ENCODE data around the gene ZNF195.
"Not testable (repeated sequence)": the region's sequence is repeated elsewhere in the genome, so short reads cannot be mapped to it uniquely, and the experiment has no call there.

Gene ZNF195

DNA sequence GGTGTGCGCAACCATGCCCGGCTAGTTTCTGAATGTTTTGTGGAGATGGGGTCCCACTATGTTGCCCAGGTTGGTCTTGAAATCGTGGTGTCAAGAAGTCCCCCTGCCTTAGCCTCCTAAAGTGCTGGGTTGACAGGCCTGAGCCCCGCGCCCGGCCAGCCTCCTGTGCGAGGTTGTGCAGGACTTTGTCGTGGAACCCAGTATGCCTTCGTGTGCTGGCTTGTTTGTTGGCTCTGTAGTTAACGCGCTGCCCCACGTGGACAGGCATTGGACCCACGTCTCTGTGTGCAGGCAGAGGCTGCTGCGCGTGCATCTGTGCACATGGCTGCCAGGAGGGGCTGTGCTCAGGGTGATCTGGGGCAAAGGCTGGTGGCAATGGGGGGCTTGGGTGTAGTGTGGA, 33.9 kb upstream of the ZNF195 start:
- H3K4me3 ChIP-seq, result no peak overlapping the region
- TF ChIP-seq POLR2AphosphoS5 (IDR thresholded peaks at IDR 0.05; ENCODE audit: borderline replicate concordance, low read depth, low read length), result no peak
- no peak for TF ChIP-seq FOXP2 (optimal IDR thresholded peaks at IDR 0.05; ENCODE audit: control extremely low read depth, extremely low read length, insufficient read depth)
- TF ChIP-seq EZH2 (IDR thresholded peaks at IDR 0.05), result no peak
- no peaks in the 10 kb centered on the region for H3K9me3 ChIP-seq (ENCODE audit: low read depth, low read length)

GRCh38 chr11:3408722-3409121, 29.8 kb upstream of the ZNF195 start:
- H3K4me3 ChIP-seq; H3K9me3 ChIP-seq (ENCODE audit: low read depth, low read length); H3K36me3 ChIP-seq (ENCODE audit: insufficient read depth, low read length); H3K27ac ChIP-seq; H3K9ac ChIP-seq (ENCODE audit: insufficient read length): not testable (repeated sequence)
- DNase-seq (ENCODE audit: low read depth, low spot score), result peak; percentile 37

More for the DNA sequence above, 33.9 kb upstream of the ZNF195 start:
- Histone ChIP-seq H3K9ac (ENCODE audit: insufficient read length) (no peak overlapping the region), H3K27ac (no peak overlapping the region), H3K36me3 (ENCODE audit: insufficient read depth, low read length) (no peaks in the 10 kb centered on the region)
- no peak for DNase-seq (ENCODE audit: low read depth, low spot score)

DNA sequence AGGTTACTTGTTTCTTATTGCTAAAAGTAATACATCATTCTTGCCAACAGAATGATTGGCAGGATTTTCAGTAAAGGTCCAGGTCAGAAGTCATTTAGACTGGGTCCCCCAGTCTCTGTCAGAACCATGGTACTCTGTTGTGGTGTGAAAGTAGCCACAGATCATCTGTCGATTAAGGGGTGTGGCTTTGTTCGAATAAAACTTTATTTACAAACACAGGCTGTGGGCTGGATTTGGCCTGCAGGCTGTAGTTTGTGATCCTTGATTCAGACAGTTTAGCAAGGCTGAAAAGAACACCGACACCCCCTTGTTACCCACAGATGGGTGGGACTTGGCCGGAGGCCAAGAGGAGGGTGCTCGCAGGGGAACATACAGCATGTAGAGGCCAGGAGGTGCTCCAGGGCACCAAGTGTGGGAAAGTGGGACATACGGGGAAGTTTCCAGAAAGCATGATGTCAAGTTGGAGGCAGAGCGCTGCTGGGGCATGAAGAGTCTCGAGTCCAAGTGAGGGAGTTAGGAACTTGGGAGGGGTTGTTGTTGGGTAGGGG, 29.2 kb upstream of the ZNF195 start:
- not testable (repeated sequence) for H3K36me3 ChIP-seq (ENCODE audit: insufficient read depth, low read length); DNase-seq (ENCODE audit: low read depth, low spot score); H3K9ac ChIP-seq (ENCODE audit: insufficient read length); H3K4me3 ChIP-seq; H3K9me3 ChIP-seq (ENCODE audit: low read depth, low read length); H3K27ac ChIP-seq

GRCh38 chr11:3406937-3407336, 28.0 kb upstream of the ZNF195 start:
- H3K9ac ChIP-seq (ENCODE audit: insufficient read length); H3K9me3 ChIP-seq (ENCODE audit: low read depth, low read length); H3K27ac ChIP-seq; H3K36me3 ChIP-seq (ENCODE audit: insufficient read depth, low read length); H3K4me3 ChIP-seq; DNase-seq (ENCODE audit: low read depth, low spot score): not testable (repeated sequence)

GRCh38 chr11:3406223-3406875, 27.4 kb upstream of the ZNF195 start:
- DNase-seq (ENCODE audit: low read depth, low spot score); H3K36me3 ChIP-seq (ENCODE audit: insufficient read depth, low read length); H3K9ac ChIP-seq (ENCODE audit: insufficient read length); H3K9me3 ChIP-seq (ENCODE audit: low read depth, low read length); H3K4me3 ChIP-seq; H3K27ac ChIP-seq: not testable (repeated sequence)

- not testable (repeated sequence) for H3K36me3 ChIP-seq (ENCODE audit: insufficient read depth, low read length); H3K9me3 ChIP-seq (ENCODE audit: low read depth, low read length); DNase-seq (ENCODE audit: low read depth, low spot score); H3K9ac ChIP-seq (ENCODE audit: insufficient read length); H3K4me3 ChIP-seq; H3K27ac ChIP-seq
Measured at GRCh38 chr11:3404076-3404925, 25.4 kb upstream of the ZNF195 start.

DNA sequence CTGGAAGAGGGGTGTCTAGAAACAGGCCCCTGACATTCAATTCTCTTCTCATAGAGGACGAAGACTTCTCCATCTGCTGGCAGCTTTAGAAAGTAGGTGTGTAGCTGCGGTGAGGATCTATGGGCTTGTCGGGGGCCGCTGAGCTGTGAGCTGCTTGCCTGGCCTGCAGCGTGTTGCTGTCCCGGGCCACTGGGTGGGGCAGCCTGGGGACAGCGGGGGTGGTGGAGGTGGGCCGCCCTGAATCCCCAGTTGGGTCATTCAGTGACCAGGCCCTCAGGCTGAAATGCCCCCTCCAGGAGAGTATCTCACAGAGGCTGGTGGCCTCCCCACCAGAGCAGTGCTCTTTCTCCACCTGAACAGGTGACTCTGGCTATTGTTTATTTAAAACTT, 23.9 kb upstream of the ZNF195 start:
- not testable (repeated sequence) for DNase-seq (ENCODE audit: low read depth, low spot score); H3K36me3 ChIP-seq (ENCODE audit: insufficient read depth, low read length); H3K4me3 ChIP-seq; H3K27ac ChIP-seq; H3K9me3 ChIP-seq (ENCODE audit: low read depth, low read length); H3K9ac ChIP-seq (ENCODE audit: insufficient read length)

DNA sequence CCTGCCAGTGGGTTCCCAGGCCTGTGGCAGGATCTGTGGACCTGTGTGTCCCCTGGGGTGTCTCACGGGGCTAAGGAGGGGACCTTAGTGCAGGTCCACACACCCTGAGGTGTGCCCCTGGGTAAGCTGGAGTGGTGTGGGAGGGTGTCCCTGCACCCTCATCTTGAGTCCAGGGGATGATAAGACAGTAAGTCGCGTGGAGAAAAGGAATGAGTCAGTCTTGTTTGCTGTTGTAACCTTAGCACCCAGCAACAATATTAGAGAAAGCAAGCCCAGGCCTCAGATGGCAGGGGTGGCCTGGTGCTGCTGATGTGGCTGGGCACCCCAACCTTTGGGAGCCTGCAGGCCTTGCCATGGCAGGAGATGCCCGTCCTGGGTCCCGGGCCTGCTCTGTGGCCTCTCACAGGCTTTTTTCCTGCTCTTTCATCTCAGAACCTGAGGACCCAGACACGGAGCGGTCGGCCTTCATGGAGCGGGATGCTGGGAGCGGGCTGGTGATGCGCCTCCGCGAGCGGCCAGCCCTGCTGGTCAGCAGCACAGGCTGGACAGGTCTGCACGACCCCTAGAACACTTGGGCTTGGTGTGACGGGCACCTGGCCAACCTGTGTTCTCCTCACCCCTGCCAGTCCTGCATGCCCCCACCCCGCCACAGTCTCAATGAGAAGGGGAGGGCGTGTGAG, 23.4 kb upstream of the ZNF195 start:
- not testable (repeated sequence) for H3K36me3 ChIP-seq (ENCODE audit: insufficient read depth, low read length); H3K9me3 ChIP-seq (ENCODE audit: low read depth, low read length); DNase-seq (ENCODE audit: low read depth, low spot score); H3K4me3 ChIP-seq; H3K27ac ChIP-seq; H3K9ac ChIP-seq (ENCODE audit: insufficient read length)

DNA sequence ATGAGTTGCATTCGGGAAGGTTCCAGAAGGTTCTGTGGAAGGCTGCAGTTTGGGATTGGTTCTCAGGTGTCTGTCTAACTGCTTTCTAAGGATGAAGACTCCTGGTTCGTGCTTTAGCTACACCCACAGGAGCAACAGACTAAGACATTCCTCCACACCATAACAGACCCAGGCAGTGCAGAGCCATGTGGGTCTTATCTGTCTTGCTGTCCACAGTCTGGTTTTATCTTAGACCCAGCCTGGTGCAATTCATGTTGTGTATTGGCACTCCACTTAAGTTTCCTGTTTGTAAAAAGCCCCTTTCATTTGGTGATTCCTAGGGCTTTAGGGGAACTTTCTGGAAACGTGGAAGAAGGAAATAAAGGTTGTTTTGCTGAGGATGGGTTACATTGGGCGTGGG, 22.1 kb upstream of the ZNF195 start:
- H3K9me3 ChIP-seq (ENCODE audit: low read depth, low read length); DNase-seq (ENCODE audit: low read depth, low spot score); H3K27ac ChIP-seq; H3K36me3 ChIP-seq (ENCODE audit: insufficient read depth, low read length); H3K9ac ChIP-seq (ENCODE audit: insufficient read length); H3K4me3 ChIP-seq: not testable (repeated sequence)

- DNase-seq (ENCODE audit: low read depth, low spot score); H3K4me3 ChIP-seq: not testable (repeated sequence)
Measured at GRCh38 chr11:3398509-3398908, 19.6 kb upstream of the ZNF195 start.

DNA sequence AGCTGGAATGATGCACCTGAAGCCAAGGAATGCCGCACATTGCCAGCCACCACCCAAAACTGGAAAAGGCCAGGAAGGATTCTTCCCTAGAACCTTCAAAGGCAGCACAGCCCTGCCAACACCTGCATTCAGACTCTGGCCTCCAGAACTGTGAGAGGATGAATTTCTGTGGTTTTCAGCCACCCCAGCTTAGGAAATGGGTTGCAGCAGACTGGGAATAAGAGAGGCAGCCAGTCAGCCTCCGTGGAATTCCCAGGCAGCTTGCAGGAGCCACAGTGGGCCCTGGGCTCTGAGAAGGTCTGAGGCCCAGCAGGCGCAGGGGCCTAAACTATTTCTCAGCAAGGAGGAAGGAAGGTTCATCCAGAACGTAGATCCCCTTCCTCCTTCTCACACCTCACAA, 19.2 kb upstream of the ZNF195 start:
- not testable (repeated sequence) for H3K4me3 ChIP-seq; H3K9me3 ChIP-seq (ENCODE audit: low read depth, low read length); H3K27ac ChIP-seq; H3K9ac ChIP-seq (ENCODE audit: insufficient read length); DNase-seq (ENCODE audit: low read depth, low spot score); H3K36me3 ChIP-seq (ENCODE audit: insufficient read depth, low read length)

More at GRCh38 chr11:3398509-3398908, 19.6 kb upstream of the ZNF195 start:
- H3K9ac ChIP-seq (ENCODE audit: insufficient read length); H3K9me3 ChIP-seq (ENCODE audit: low read depth, low read length); H3K27ac ChIP-seq; H3K36me3 ChIP-seq (ENCODE audit: insufficient read depth, low read length): not testable (repeated sequence)

DNA sequence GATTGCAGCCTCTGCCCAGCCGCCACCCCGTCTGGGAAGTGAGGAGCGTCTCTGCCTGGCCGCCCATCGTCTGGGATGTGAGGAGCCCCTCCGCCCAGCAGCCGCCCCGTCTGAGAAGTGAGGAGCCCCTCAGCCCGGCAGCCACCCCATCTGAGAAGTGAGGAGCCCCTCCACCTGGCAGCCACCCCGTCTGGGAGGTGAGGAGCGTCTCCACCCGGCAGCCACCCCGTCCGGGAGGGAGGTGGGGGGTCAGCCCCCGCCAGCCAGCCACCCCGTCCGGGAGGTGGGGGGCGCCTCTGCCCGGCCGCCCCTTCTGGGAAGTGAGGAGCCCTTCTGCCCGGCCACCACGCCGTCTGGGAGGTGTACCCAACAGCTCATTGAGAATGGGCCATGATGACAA, 18.3 kb upstream of the ZNF195 start:
- not testable (repeated sequence) for H3K9ac ChIP-seq (ENCODE audit: insufficient read length); DNase-seq (ENCODE audit: low read depth, low spot score); H3K4me3 ChIP-seq; H3K36me3 ChIP-seq (ENCODE audit: insufficient read depth, low read length); H3K27ac ChIP-seq; H3K9me3 ChIP-seq (ENCODE audit: low read depth, low read length)

GRCh38 chr11:3395468-3395867, 16.5 kb upstream of the ZNF195 start:
- not testable (repeated sequence) for H3K4me3 ChIP-seq; H3K9me3 ChIP-seq (ENCODE audit: low read depth, low read length); H3K36me3 ChIP-seq (ENCODE audit: insufficient read depth, low read length); H3K9ac ChIP-seq (ENCODE audit: insufficient read length); H3K27ac ChIP-seq; DNase-seq (ENCODE audit: low read depth, low spot score)
